ENCODE measurements around the gene ROBO4.

Gene ROBO4

GRCh38 chr11:124887667-124888013 is 10.0 kb downstream of the ROBO4 start:
- DNase-seq: no peak

DNA sequence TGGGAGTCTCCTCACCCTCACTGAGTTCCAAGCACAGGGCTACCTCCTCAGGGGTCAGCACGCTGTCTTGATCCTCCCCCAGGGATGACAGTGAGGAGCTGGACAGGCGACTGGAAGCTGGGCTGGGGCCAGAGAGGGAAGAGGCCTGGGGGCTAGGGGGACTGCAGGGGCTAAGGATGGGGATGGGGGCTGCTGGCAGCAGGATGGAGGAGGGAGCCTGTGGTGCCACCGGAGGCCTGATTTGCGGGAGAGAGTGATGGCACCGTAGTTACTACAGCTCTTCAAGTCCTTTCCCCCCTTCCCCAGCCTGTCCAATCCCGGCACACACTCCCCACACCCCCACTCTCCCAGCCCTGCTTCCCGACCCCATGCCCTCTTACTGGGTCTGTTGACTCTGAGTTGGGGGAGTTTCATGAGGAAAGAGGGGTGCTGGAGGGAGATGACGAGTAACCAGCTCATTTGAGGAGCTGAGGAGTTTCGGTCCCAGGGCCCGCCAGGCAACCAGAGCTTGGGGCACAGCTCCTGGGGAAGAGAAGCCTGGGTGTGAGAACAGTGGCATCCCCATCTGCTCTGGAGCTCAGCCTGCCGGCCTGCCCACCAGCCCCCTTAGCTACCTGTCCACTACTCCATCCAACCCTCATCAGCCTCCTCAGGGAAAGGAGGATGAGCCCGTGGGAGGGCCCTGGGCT is 10.5 kb downstream of the ROBO4 start:
- DNase-seq: no peak

DNA sequence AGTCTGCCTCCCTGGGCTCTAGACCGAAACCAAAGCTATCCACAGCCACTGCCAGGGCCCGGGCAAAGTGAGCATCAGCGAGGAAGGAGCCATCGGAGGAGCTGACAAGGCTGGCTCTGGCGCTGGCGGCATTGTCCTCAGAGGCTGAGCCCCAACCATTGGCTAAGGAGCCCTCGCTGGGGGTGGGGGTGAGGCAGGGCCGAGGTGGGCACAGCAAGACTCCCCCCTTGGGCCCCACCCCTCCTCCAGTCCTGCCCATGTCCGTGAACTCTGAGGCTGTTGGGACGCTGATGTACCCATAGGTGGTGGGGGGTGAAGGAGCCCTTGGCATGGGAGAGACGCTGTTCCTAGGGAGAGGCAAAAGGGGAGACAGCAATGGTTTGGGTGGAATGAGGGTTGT is 11.2 kb downstream of the ROBO4 start:
- DNase-seq: no peak

GRCh38 chr11:124884869-124885479 is 12.7 kb downstream of the ROBO4 start:
- no peak for DNase-seq

- no peak for DNase-seq
Measured at GRCh38 chr11:124884340-124884739, 13.3 kb downstream of the ROBO4 start.

- no peak for DNase-seq
Measured at GRCh38 chr11:124882339-124883071, 15.2 kb downstream of the ROBO4 start.

DNA sequence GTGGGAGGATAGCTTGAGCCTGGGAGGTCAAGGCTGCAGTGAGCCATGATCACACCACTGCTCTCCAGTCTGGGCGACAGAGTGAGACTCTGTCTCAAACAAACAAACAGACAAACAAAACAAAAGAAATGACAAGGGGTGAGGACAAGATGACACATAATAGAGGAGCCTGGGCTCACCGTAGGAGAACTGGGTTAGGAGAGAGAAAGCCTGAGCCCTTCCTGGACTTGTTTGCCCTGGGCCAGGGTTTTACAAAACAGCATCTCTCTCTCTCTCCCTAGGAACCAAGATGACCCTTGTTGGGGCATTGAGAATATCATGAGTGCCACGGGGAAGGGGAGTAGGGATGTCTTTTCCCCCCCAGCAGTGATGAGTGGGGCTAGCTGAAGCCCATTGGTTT is 16.7 kb downstream of the ROBO4 start:
- no peak for DNase-seq

- no peak for DNase-seq
Measured at GRCh38 chr11:124880290-124880611, 17.4 kb downstream of the ROBO4 start.

GRCh38 chr11:124879493-124880289 is 18.0 kb downstream of the ROBO4 start:
- no peak for DNase-seq

DNA sequence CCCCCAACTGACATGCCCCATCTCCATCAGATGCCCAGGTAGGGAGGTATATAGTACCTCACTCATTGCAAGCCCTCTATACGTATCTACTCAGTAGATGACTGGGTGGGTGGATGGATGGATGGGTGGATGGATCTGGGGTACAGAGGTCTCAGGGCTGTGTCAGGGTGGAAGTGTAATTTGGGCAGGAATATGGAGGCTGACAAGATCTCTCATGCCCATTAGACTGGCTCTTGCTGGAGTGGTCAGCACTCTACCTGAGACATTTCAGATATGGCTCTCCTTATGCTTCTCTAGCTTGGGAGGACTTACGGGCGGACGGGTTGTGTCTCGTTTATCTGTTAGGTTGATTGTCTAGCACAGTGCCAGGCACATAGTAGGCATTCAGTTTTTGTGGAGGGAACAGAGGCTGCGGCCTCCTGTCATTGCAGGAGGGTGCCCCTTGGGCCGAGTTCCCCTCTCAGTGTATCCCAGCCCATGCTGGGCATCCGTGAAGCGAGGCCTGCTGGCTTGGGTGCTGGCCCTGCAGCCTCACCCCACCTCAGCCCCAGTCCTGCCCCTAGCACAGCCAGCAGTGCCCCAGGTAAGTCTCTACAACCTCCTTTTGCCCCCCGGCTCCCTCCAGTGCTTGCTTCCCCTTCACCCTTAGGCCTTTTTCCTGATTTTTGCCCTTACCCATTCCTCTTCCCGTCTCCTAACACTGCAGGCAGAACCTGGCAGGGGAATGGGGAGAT is 18.7 kb downstream of the ROBO4 start:
- DNase-seq: no peak

DNA sequence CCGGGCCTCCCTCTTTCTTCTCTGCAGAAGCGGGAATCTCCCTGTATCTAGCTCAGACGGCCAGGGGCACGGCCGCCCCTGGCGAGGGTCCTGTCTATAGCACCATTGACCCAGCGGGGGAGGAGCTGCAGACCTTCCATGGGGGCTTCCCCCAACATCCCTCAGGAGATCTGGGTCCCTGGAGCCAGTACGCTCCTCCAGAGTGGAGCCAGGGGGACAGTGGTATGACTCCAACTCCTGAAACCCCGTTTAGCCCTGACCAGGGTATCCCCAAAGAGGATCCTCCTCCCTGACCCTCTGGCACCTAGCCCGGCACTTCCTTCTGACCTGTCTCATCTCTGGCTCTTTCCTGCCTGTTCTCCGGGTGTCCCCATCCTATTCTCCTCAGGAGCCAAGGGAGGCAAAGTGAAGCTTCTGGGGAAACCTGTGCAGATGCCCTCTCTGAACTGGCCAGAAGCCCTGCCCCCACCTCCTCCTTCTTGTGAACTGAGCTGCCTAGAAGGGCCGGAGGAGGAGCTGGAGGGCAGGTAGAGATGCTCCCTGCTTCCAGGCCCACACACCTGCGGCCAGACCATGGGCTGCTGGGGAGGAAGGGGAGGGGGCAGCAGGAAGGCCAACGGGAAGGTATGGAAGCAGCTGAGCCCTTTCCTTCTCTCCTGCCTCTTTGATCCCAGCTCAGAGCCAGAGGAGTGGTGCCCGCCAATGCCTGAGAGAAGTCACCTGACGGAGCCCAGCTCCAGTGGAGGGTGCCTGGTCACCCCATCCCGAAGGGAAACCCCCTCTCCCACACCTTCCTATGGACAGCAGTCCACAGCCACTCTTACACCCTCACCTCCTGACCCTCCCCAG is 19.5 kb downstream of the ROBO4 start:
- no peak for DNase-seq

- no peak for DNase-seq
Measured at GRCh38 chr11:124877631-124877909, 20.1 kb downstream of the ROBO4 start.

DNA sequence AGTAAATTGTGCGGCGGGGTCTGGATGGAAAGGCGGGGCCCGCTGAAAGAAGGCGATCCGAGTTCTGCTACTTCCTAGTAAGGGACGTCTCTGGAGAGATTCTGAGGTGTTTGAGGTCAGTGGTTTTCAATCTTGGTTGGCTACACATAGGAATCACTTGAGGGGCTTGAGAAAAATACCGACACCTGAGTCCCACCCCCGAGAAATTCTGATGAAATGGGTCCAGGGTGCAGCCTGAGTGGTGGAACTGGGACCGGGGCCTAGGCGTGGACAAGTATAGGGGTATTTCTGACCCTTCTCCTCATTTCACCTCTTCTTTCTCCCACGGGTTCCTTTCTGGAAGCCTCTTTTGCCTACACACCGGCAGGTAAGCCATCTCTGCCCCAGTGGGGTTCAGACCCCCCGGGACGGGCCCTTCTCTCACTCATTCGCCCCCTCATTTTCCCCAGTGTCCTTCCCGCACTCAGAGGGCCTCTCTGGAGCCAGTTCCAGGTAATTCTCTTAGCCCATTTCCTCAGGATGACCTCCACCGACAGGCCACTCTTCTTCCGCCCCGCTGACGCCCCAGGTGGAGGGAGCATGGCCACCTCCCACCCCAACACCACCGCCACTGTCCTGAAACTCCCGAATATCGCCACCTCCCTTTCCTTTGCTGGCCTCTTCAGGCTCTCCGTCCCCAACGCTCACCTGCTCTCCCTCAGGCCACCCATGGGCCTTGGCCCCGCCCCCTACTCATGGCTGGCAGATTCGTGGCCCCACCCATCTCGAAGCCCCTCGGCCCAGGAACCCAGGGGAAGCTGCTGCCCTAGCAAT is 20.6 kb downstream of the ROBO4 start:
- DNase-seq: no peak

- DNase-seq: peak; percentile 84
Measured at GRCh38 chr11:124875943-124876817, 21.5 kb downstream of the ROBO4 start.

- no peak for DNase-seq
Measured at GRCh38 chr11:124875401-124875800, 22.3 kb downstream of the ROBO4 start.

DNA sequence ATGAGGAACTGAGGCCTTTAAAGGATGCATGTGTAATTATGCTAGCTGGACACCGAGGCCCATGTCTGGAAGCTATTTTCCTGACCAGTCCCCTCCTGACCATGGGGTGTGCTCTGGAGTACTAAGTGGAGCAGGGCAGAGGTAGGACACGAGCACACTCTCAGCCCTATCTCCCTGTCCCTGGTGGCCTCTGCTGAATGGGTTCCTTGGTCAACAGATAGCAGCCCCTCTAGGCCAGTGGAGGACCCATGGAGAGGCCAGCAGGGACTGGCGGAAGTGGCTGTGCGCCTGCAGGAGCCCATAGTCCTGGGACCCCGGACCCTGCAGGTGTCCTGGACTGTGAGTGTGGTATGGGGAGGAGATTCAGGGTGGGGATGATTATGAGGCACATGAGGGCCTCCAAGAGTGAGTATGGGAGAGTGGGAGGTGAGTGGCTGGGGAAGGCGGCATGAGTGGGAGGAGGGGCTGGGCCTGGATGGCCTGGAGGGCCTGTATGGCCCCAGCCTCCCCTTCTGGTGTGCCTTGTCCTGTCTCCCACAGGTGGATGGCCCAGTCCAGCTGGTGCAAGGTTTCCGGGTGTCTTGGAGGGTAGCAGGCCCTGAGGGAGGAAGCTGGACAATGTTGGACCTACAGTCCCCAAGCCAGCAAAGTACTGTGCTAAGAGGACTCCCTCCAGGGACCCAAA is 23.0 kb downstream of the ROBO4 start:
- DNase-seq: no peak

- DNase-seq: no peak
Measured at GRCh38 chr11:124873951-124874350, 23.7 kb downstream of the ROBO4 start.

DNA sequence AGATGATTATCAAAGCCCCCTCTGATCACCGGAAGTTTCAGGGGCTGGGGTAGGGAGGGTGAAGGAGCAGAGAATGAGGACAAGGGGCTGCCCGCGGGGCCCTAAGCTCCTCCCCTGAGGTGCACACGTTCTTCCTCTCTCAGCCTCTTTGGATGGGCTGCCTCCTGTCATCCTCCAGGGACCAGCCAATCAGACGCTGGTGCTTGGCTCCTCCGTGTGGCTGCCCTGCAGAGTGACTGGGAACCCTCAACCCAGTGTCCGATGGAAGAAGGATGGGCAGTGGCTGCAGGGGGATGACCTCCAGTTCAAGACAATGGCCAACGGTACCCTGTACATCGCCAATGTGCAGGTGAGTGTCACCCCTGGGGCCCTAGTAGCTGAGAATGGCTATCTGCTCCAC is 24.9 kb downstream of the ROBO4 start:
- no peak for DNase-seq

DNA sequence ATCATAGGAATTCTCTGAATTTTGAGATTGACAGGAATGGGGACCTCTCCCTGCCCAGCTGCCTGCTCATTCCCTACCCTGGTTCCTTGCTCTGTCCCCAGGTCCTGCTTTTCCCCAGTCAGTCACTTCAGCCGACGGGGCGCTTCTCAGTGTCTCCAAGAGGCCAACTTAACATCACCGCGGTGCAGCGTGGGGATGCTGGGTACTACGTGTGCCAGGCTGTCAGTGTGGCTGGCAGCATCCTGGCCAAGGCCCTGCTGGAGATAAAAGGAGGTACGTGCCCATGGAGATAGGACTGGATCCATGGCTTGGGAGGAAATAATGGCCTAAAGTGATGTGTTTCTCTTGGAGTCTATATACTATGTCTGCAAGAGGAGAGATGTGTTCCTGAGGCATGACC is 25.4 kb downstream of the ROBO4 start:
- DNase-seq: no peak

DNA sequence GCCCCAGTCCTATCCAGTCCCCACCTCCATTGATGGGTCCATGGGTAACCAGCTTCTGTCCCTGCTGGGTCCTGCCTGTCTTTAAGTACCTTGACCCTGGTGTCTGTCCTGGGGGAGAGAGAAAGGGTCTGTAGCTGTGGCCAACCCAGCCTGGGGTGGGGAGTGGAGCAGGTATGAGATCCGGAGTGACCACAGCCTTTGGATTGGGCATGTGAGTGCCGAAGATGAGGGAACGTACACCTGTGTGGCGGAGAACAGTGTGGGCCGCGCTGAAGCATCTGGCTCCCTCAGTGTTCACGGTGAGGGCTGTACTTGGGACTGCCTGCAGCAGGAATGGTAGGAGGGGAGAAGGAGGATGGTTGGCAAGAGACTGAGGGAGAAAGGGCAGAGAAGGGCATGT is 27.2 kb downstream of the ROBO4 start:
- DNase-seq: no peak
